Breast epithelium (tissue), 4 donors: ENCODE data around the gene TRPC4AP. TPM values are rescaled to one million over a fixed set of nuclear protein-coding genes. Genes with fewer than 3 reads are reported as not detected.
"Not testable (repeated sequence)": the region's sequence is repeated elsewhere in the genome, so short reads cannot be mapped to it uniquely, and the experiment has no call there.

Experiments
- DNase-seq, 2 donors: peaks; one replicate each; pipeline ENCODE4 v3.0.0-alpha.2; 2019; ENCODE audit warnings: low spot score in 2 of 2
- H3K27ac ChIP-seq, 2 donors: fragments of 200-600 bp; sonication (generic) in 1 of 2; one replicate each; pipeline ENCODE4 v1.5.1; 2016 to 2019; ENCODE audit warnings: mild to moderate bottlenecking in 1 of 2
- H3K27me3 ChIP-seq, 2 donors: fragments of 200-600 bp; sonication (generic) in 1 of 2; one replicate each; pipeline versions ENCODE4 v1.5.1 to v1.6.0; 2017 to 2019; ENCODE audit warnings: control low read depth in 1 of 2, mild to moderate bottlenecking in 1 of 2
- H3K36me3 ChIP-seq: fragments of 200-600 bp; one replicate; pipeline ENCODE4 v1.5.1; 2019
- H3K4me1 ChIP-seq, 2 donors: fragments of 200-600 bp; sonication (generic); one replicate each; pipeline ENCODE4 v1.5.1; 2016 to 2019; ENCODE audit warnings: control low read depth in 1 of 2
- H3K4me3 ChIP-seq, 3 donors: fragments of 200-600 bp; sonication (generic); 1 replicate in 2 of 3; 2 replicates in 1 of 3; pipeline ENCODE4 v1.5.1; 2016 to 2019; ENCODE audit warnings: mild to moderate bottlenecking in 3 of 3, moderate library complexity in 2 of 3
- H3K9me3 ChIP-seq, 2 donors: fragments of 200-600 bp; sonication (generic) in 1 of 2; one replicate each; pipeline ENCODE4 v1.5.1; 2016 to 2019; ENCODE audit warnings: control low read depth in 1 of 2
- POLR2A ChIP-seq: fragments of 450-650 bp; IDR thresholded peaks from one replicate; pipeline ENCODE4 v1.6.1; 2016; ENCODE audit warnings: antibody characterized with exemption, mild to moderate bottlenecking, moderate library complexity
- POLR2AphosphoS5 ChIP-seq, 3 donors: sonication (generic); formaldehyde crosslinking; IDR thresholded peaks; one replicate each; pipeline ENCODE4 v1.6.1; 2017; ENCODE audit warnings: antibody characterized with exemption in 3 of 3
- intact Hi-C: fragments of 100-400 bp; cut with DNase I; formaldehyde crosslinking; loops from one replicate; pipeline ENCODE4 v1.15.1; 2023; ENCODE audit warnings: low total_unique reads
- total RNA-seq, 3 donors: library from RNA; depleted of rRNA; stranded (reverse); fragments of >200 nt; gene quantifications; one replicate each; pipeline ENCODE4 v1.1.0, GENCODE V29; 2016
- TF ChIP-seq, protein P1 (sequence below), 3 donors: fragments of 450-650 bp; IDR thresholded peaks; one replicate each; pipeline ENCODE4 v1.5.1; 2016 to 2017; ENCODE audit warnings: antibody characterized with exemption in 3 of 3, mild to moderate bottlenecking in 3 of 3, moderate library complexity in 3 of 3

TRPC4AP gene
- total RNA-seq, 3 donors from 2014 or later, result 62.6 to 71.7 (median 69.5) TPM

DNA sequence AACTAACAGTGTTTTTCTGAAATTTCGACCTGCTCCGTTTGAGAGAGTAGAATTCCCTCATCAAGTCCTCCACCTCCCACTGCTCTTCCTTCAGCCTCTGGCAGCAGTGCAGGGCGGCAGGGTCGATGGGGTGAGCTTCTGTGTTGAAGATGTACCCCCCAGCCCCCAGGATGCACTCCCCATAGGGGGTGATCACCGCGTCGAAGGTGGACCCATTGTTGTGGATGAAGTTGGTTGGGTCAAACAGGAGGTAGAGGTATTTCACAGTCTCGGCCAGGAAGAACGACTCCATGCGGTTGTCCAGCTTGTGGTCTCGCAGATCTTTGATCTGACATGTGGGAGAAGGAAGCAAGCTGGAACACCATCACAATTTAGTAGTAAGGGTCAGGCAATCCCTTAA is 23.0 kb upstream of the TRPC4AP start:
- peak overlapping the region in 1 of 2 donors; percentile 32 for H3K27ac ChIP-seq
- DNase-seq, result no peak
- peaks cover 10% of the 10 kb centered on the region for H3K36me3 ChIP-seq
- no peaks in the 10 kb centered on the region for H3K27me3 ChIP-seq
- intact Hi-C loops, result no loop called here
- H3K9me3 ChIP-seq, result no peaks in the 10 kb centered on the region
- no peaks in the 10 kb centered on the region for H3K4me1 ChIP-seq
- TF ChIP-seq, protein P1, sequence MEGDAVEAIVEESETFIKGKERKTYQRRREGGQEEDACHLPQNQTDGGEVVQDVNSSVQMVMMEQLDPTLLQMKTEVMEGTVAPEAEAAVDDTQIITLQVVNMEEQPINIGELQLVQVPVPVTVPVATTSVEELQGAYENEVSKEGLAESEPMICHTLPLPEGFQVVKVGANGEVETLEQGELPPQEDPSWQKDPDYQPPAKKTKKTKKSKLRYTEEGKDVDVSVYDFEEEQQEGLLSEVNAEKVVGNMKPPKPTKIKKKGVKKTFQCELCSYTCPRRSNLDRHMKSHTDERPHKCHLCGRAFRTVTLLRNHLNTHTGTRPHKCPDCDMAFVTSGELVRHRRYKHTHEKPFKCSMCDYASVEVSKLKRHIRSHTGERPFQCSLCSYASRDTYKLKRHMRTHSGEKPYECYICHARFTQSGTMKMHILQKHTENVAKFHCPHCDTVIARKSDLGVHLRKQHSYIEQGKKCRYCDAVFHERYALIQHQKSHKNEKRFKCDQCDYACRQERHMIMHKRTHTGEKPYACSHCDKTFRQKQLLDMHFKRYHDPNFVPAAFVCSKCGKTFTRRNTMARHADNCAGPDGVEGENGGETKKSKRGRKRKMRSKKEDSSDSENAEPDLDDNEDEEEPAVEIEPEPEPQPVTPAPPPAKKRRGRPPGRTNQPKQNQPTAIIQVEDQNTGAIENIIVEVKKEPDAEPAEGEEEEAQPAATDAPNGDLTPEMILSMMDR (IDR thresholded peaks at IDR 0.05), result no peak
- TF ChIP-seq POLR2A (no peak), POLR2AphosphoS5 (IDR thresholded peaks at IDR 0.05) (no peak)
- H3K4me3 ChIP-seq, result no peak overlapping the region

DNA sequence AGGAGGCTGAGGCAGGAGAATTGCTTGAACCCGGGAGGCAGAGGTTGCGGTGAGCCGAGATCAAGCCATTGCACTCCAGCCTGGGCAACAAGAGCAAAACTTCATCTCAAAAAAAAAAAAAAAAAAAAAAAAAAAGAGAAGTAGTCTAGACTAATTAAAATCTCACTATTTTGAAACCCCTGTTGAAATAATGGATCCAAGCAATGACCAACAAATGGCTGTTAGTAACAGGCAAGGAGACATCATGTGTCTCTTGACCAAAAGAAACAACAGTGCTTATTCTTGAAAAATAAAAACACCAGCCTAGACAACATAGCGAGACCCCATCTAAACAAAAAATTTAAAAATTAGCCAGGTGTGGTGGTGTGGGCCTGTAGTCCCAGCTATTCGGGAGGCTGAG is 19.7 kb upstream of the TRPC4AP start:
- H3K27ac ChIP-seq, H3K27me3 ChIP-seq, H3K9me3 ChIP-seq, H3K36me3 ChIP-seq, H3K4me3 ChIP-seq, H3K4me1 ChIP-seq, intact Hi-C loops, DNase-seq: not testable (repeated sequence)

DNA sequence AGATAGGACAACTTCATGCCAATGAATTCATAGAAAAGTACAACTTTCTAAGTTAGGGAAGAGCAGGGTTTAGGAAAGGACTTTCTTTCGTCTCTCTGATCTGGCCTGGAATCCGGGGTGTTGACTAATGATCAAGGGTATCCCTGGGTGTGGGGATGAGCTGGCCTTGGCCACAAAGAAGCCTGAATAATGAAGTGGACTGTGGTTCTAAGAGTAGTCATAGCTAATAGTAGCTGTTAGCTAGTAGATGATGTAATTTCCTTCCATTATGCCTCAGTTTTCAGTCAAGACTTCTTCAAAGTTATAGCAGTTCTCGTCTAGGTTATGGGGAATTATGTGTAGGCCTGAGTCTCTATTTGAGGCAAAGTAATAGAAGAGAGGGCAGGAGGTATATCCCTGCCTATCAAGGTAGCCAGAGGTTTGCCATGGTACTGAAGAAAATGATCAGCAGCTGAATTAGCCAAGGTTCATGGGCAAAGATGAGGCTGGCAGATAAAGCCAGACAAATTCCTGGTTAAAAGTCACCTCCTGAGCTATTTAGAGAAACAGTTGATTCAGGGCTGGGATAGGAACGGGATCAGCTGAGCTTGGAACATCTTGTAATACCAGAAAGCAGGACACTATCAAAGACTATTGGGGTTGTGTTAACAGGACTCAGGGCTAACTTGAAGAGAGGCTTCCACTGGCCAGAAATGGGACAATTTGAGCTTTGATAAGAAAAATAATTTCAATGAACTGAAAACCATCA is 18.7 kb upstream of the TRPC4AP start:
- Histone ChIP-seq H3K27ac (no peak overlapping the region), H3K27me3 (no peaks in the 10 kb centered on the region), H3K36me3 (no peaks in the 10 kb centered on the region), H3K9me3 (no peaks in the 10 kb centered on the region), H3K4me1 (no peaks in the 10 kb centered on the region), H3K4me3 (no peak overlapping the region)
- no peak for DNase-seq
- no peak for TF ChIP-seq POLR2A
- no peak for TF ChIP-seq POLR2AphosphoS5 (IDR thresholded peaks at IDR 0.05)
- intact Hi-C loops, result no loop called here

DNA sequence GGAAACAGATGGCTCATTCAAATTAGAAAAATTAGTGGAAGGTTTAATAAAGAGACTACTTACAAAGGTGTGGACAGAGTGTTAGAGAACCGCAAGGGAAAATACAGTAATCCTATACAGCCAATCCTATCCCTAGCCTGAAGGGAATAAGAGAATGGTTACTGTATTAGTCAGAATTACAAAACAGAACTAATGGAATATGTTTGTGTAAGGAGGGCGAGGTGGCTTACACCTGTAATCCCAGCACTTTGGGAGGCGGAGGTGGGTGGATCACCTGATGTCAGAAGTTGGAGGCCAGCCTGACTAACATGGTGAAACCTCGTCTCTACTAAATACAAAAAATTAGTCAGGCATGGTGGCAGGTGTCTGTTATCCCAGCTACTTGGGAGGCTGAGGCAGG is 16.3 kb upstream of the TRPC4AP start:
- no peak for DNase-seq
- TF ChIP-seq POLR2A, result no peak
- TF ChIP-seq POLR2AphosphoS5 (IDR thresholded peaks at IDR 0.05), result no peak
- TF ChIP-seq, protein P1 (IDR thresholded peaks at IDR 0.05), result no peak
- Histone ChIP-seq H3K4me3 (no peak overlapping the region), H3K27ac (no peak overlapping the region), H3K27me3 (no peaks in the 10 kb centered on the region), H3K36me3 (no peaks in the 10 kb centered on the region), H3K9me3 (no peaks in the 10 kb centered on the region), H3K4me1 (no peaks in the 10 kb centered on the region)
- intact Hi-C loops, result no loop called here

DNA sequence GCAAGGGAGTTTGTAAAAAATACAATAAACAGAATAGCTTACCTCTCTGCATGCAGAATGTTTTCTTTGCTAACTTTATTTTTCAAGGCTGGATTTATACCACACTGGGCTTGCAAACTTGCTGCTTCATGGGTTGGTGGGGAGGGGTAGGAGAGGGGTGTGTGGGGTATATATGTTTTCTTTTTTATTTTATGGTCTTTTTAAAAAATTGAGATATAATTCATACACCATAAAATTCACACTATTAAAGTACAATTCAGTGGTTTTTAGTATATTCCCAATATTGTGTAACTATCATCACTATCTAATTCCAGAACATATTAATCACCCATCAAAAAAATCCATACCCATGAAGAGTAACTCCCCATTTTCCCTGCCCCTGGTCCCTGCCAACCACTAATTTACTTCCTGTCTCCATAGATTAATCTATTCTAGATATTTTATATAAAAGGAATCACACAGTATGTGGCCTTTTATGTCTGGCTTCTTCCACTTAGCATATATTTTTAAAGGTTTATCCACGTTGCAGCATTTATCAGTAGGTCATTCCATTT is 14.3 kb upstream of the TRPC4AP start:
- intact Hi-C loops, result no loop called here
- no peak for DNase-seq
- Histone ChIP-seq H3K27me3 (no peaks in the 10 kb centered on the region), H3K4me3 (no peak overlapping the region), H3K4me1 (no peaks in the 10 kb centered on the region), H3K27ac (no peak overlapping the region), H3K9me3 (no peaks in the 10 kb centered on the region), H3K36me3 (no peaks in the 10 kb centered on the region)
- TF ChIP-seq, protein P1 (IDR thresholded peaks at IDR 0.05), result no peak
- TF ChIP-seq POLR2A, result no peak
- TF ChIP-seq POLR2AphosphoS5 (IDR thresholded peaks at IDR 0.05), result no peak

DNA sequence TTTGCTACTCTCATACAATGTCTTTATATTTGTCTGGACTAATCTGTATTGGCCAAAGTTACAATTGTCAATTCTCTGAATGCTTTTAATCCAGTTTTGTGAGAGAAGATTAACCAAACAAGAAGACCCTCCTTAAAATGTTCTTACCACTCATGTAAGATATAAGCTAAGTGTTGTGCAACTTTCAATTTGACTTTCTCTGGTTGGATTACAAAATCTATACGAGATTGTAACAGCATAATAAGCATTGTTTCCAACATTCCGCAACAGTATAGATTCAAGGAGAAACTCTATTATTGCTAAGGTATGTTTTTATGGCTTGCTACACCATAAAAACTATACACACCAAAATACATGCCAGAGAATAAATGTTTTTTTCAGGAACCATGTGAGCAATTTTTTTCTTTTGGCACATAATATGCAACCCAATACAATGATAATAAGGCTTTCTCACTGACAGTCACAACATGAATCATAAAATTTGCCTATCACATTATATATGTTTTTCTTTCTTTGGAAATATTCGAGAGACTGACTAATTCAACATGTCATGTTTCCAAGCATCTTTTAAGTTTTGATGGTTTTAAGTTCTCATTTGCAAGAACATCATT is 12.2 kb upstream of the TRPC4AP start:
- H3K9me3 ChIP-seq, result no peaks in the 10 kb centered on the region
- no peaks in the 10 kb centered on the region for H3K36me3 ChIP-seq
- H3K27me3 ChIP-seq, result no peaks in the 10 kb centered on the region
- no peaks in the 10 kb centered on the region for H3K4me1 ChIP-seq
- intact Hi-C loops, result loop anchor here (2.0 kb wide), 1 partner anchor 38 kb away; no protein-coding TSS in a partner anchor
- TF ChIP-seq POLR2A, result no peak
- no peak for TF ChIP-seq POLR2AphosphoS5 (IDR thresholded peaks at IDR 0.05)
- TF ChIP-seq, protein P1 (IDR thresholded peaks at IDR 0.05), result no peak
- no peak overlapping the region for H3K4me3 ChIP-seq
- DNase-seq, result no peak
- H3K27ac ChIP-seq, result no peak overlapping the region
